Measurements from ENCODE around the gene PHOSPHO1.
"Not testable (repeated sequence)": the region's sequence is repeated elsewhere in the genome, so short reads cannot be mapped to it uniquely, and the experiment has no call there.

The PHOSPHO1 gene

GRCh38 chr17:49183801-49184200 lies 46.8 kb downstream of the PHOSPHO1 start:
- no peak overlapping the region for H2AK5ac ChIP-seq (ENCODE audit: low read length)
- no peaks in the 10 kb centered on the region for H3K4me1 ChIP-seq (ENCODE audit: control insufficient read depth, low read depth, low read length)
- H3K4me2 ChIP-seq (ENCODE audit: low read length) = no peak overlapping the region
- H2BK15ac ChIP-seq (replicated peaks; ENCODE audit: low read depth) = no peak overlapping the region
- no peak overlapping the region for H3K18ac ChIP-seq (ENCODE audit: low read length)
- H2BK120ac ChIP-seq (ENCODE audit: low read depth, low read length) = no peak overlapping the region
- no CpG with 5 or more reads among the region's 7 CpGs for WGBS (ENCODE audit: extremely low coverage, insufficient coverage, low lambda C conversion rate)
- H3K23ac ChIP-seq (ENCODE audit: low read length) = no peak overlapping the region
- H3K79me2 ChIP-seq (ENCODE audit: control insufficient read depth, insufficient read depth, low read length) = no peaks in the 10 kb centered on the region
- no peaks in the 10 kb centered on the region for H3K36me3 ChIP-seq (ENCODE audit: control insufficient read depth, insufficient read depth, low read length)
- H3K27ac ChIP-seq (ENCODE audit: low read depth, low read length) = no peak overlapping the region
- no peaks in the 10 kb centered on the region for H3K27me3 ChIP-seq (ENCODE audit: insufficient read depth, low read length, poor library complexity)
- no peak overlapping the region for H4K8ac ChIP-seq (ENCODE audit: low read depth, low read length)
- no peak overlapping the region for H3K9ac ChIP-seq (ENCODE audit: low read length)
- no peak overlapping the region for H4K5ac ChIP-seq (ENCODE audit: low read length)
- no peaks in the 10 kb centered on the region for H3K79me1 ChIP-seq (ENCODE audit: low read length)
- H3K4me3 ChIP-seq (ENCODE audit: low read length) = no peak overlapping the region
- DNase-seq = no peak
- H3K56ac ChIP-seq (ENCODE audit: low read length) = no peak overlapping the region
- no peak overlapping the region for H2BK5ac ChIP-seq (ENCODE audit: low read length)
- no peak overlapping the region for H3K4ac ChIP-seq (ENCODE audit: low read depth, low read length)

- Histone ChIP-seq H3K56ac (ENCODE audit: low read length) (no peak overlapping the region), H2BK5ac (ENCODE audit: low read length) (no peak overlapping the region), H3K36me3 (ENCODE audit: control insufficient read depth, insufficient read depth, low read length) (no peaks in the 10 kb centered on the region), H3K79me2 (ENCODE audit: control insufficient read depth, insufficient read depth, low read length) (no peaks in the 10 kb centered on the region), H2BK120ac (ENCODE audit: low read depth, low read length) (no peak overlapping the region), H3K4me3 (ENCODE audit: low read length) (no peak overlapping the region), H4K5ac (ENCODE audit: low read length) (no peak overlapping the region), H4K8ac (ENCODE audit: low read depth, low read length) (no peak overlapping the region), H2AK5ac (ENCODE audit: low read length) (no peak overlapping the region), H3K4ac (ENCODE audit: low read depth, low read length) (no peak overlapping the region), H3K23ac (ENCODE audit: low read length) (no peak overlapping the region), H3K9ac (ENCODE audit: low read length) (no peak overlapping the region), H3K79me1 (ENCODE audit: low read length) (no peaks in the 10 kb centered on the region), H3K27me3 (ENCODE audit: insufficient read depth, low read length, poor library complexity) (no peaks in the 10 kb centered on the region), H3K18ac (ENCODE audit: low read length) (no peak overlapping the region), H3K4me2 (ENCODE audit: low read length) (no peak overlapping the region), H2BK15ac (replicated peaks; ENCODE audit: low read depth) (no peak overlapping the region), H3K4me1 (ENCODE audit: control insufficient read depth, low read depth, low read length) (no peaks in the 10 kb centered on the region), H3K27ac (ENCODE audit: low read depth, low read length) (no peak overlapping the region)
- WGBS (ENCODE audit: extremely low coverage, insufficient coverage, low lambda C conversion rate) = no CpG with 5 or more reads among the region's 5 CpGs
- no peak for DNase-seq
These were observed 47.2 kb downstream of the PHOSPHO1 start for GRCh38 chr17:49183341-49183740.

- Histone ChIP-seq H2BK120ac (ENCODE audit: low read depth, low read length) (no peak overlapping the region), H3K27ac (ENCODE audit: low read depth, low read length) (no peak overlapping the region), H3K4me2 (ENCODE audit: low read length) (no peak overlapping the region), H4K5ac (ENCODE audit: low read length) (no peak overlapping the region), H3K9ac (ENCODE audit: low read length) (no peak overlapping the region), H3K79me1 (ENCODE audit: low read length) (no peaks in the 10 kb centered on the region), H3K18ac (ENCODE audit: low read length) (no peak overlapping the region), H3K4me1 (ENCODE audit: control insufficient read depth, low read depth, low read length) (no peaks in the 10 kb centered on the region), H3K27me3 (ENCODE audit: insufficient read depth, low read length, poor library complexity) (no peaks in the 10 kb centered on the region), H2BK5ac (ENCODE audit: low read length) (no peak overlapping the region), H3K56ac (ENCODE audit: low read length) (no peak overlapping the region), H3K4ac (ENCODE audit: low read depth, low read length) (no peak overlapping the region), H3K23ac (ENCODE audit: low read length) (no peak overlapping the region), H4K8ac (ENCODE audit: low read depth, low read length) (no peak overlapping the region), H3K4me3 (ENCODE audit: low read length) (no peak overlapping the region), H3K79me2 (ENCODE audit: control insufficient read depth, insufficient read depth, low read length) (no peaks in the 10 kb centered on the region), H2BK15ac (replicated peaks; ENCODE audit: low read depth) (no peak overlapping the region), H3K36me3 (ENCODE audit: control insufficient read depth, insufficient read depth, low read length) (no peaks in the 10 kb centered on the region), H2AK5ac (ENCODE audit: low read length) (no peak overlapping the region)
- WGBS (ENCODE audit: extremely low coverage, insufficient coverage, low lambda C conversion rate) = no CpG with 5 or more reads among the region's 6 CpGs
- peak; percentile 41 for DNase-seq
These were observed 49.5 kb downstream of the PHOSPHO1 start for GRCh38 chr17:49180998-49181635.

GRCh38 chr17:49180303-49180702 lies 50.3 kb downstream of the PHOSPHO1 start:
- no peak overlapping the region for H2BK15ac ChIP-seq (replicated peaks; ENCODE audit: low read depth)
- H3K4me3 ChIP-seq (ENCODE audit: low read length) = no peak overlapping the region
- H3K79me2 ChIP-seq (ENCODE audit: control insufficient read depth, insufficient read depth, low read length) = no peaks in the 10 kb centered on the region
- H3K4ac ChIP-seq (ENCODE audit: low read depth, low read length) = no peak overlapping the region
- H2BK5ac ChIP-seq (ENCODE audit: low read length) = no peak overlapping the region
- no peak overlapping the region for H4K5ac ChIP-seq (ENCODE audit: low read length)
- no peak overlapping the region for H3K18ac ChIP-seq (ENCODE audit: low read length)
- H3K79me1 ChIP-seq (ENCODE audit: low read length) = no peaks in the 10 kb centered on the region
- no peak overlapping the region for H3K9ac ChIP-seq (ENCODE audit: low read length)
- H3K4me1 ChIP-seq (ENCODE audit: control insufficient read depth, low read depth, low read length) = no peaks in the 10 kb centered on the region
- H3K23ac ChIP-seq (ENCODE audit: low read length) = no peak overlapping the region
- no CpG with 5 or more reads among the region's 5 CpGs for WGBS (ENCODE audit: extremely low coverage, insufficient coverage, low lambda C conversion rate)
- H3K27me3 ChIP-seq (ENCODE audit: insufficient read depth, low read length, poor library complexity) = no peaks in the 10 kb centered on the region
- H2BK120ac ChIP-seq (ENCODE audit: low read depth, low read length) = no peak overlapping the region
- H4K8ac ChIP-seq (ENCODE audit: low read depth, low read length) = no peak overlapping the region
- H2AK5ac ChIP-seq (ENCODE audit: low read length) = no peak overlapping the region
- no peak overlapping the region for H3K4me2 ChIP-seq (ENCODE audit: low read length)
- no peaks in the 10 kb centered on the region for H3K36me3 ChIP-seq (ENCODE audit: control insufficient read depth, insufficient read depth, low read length)
- H3K56ac ChIP-seq (ENCODE audit: low read length) = no peak overlapping the region
- H3K27ac ChIP-seq (ENCODE audit: low read depth, low read length) = no peak overlapping the region
- peak; percentile 72 for DNase-seq

GRCh38 chr17:49175978-49176377 lies 54.6 kb downstream of the PHOSPHO1 start:
- no CpG with 5 or more reads among the region's 11 CpGs for WGBS (ENCODE audit: extremely low coverage, insufficient coverage, low lambda C conversion rate)
- H3K4me2 ChIP-seq (ENCODE audit: low read length); H3K36me3 ChIP-seq (ENCODE audit: control insufficient read depth, insufficient read depth, low read length): not testable (repeated sequence)

More at GRCh38 chr17:49175978-49176377, 54.6 kb downstream of the PHOSPHO1 start:
- H3K4me3 ChIP-seq (ENCODE audit: low read length); H3K27me3 ChIP-seq (ENCODE audit: insufficient read depth, low read length, poor library complexity); H4K8ac ChIP-seq (ENCODE audit: low read depth, low read length); H2BK120ac ChIP-seq (ENCODE audit: low read depth, low read length); H3K27ac ChIP-seq (ENCODE audit: low read depth, low read length); H3K79me2 ChIP-seq (ENCODE audit: control insufficient read depth, insufficient read depth, low read length); H2BK5ac ChIP-seq (ENCODE audit: low read length); H3K18ac ChIP-seq (ENCODE audit: low read length); H3K4ac ChIP-seq (ENCODE audit: low read depth, low read length); H3K23ac ChIP-seq (ENCODE audit: low read length); H2AK5ac ChIP-seq (ENCODE audit: low read length); H2BK15ac ChIP-seq (replicated peaks; ENCODE audit: low read depth); H3K4me1 ChIP-seq (ENCODE audit: control insufficient read depth, low read depth, low read length); H3K9ac ChIP-seq (ENCODE audit: low read length); H3K56ac ChIP-seq (ENCODE audit: low read length); H4K5ac ChIP-seq (ENCODE audit: low read length); H3K79me1 ChIP-seq (ENCODE audit: low read length); DNase-seq: not testable (repeated sequence)

Measured in mesendoderm (in vitro differentiated cells).